ENCODE measurements around the gene VHLL. TPM values are rescaled to one million over a fixed set of nuclear protein-coding genes. Genes with fewer than 3 reads are reported as not detected.
A peak's percentile ranks its signal among the peaks of the same experiment; 100 is the strongest.

The VHLL gene
- total and polyA plus RNA-seq, 2 of the 13 experiments (the other 11 are each of a cell fraction or from before 2014, with no cell fraction given) = 0.24 TPM; not detected in 1

GRCh38 chr1:156338180-156338976 is 39.3 kb upstream of the VHLL start, which contains the start of the genes CCT3 and TSACC (continued):
- TF ChIP-seq ZNF275 (CRISPR knock-in tag; IDR thresholded peaks at IDR 0.05; ENCODE audit: borderline replicate concordance) = peak; percentile 79; the same call in 1 of the 2 replicates
- no peak for TF ChIP-seq ZBTB14 (CRISPR knock-in tag; IDR thresholded peaks at IDR 0.05)
- TF ChIP-seq NFIC (IDR thresholded peaks at IDR 0.05; ENCODE audit: low read length) = no peak; the same call in 1 of the 2 replicates
- no peak; the same call in 1 of the 2 replicates for TF ChIP-seq NR0B2 (CRISPR knock-in tag; IDR thresholded peaks at IDR 0.05)
- no peak for TF ChIP-seq ZNF503 (CRISPR knock-in tag; IDR thresholded peaks at IDR 0.05)
- TF ChIP-seq ZNF30 (CRISPR knock-in tag; IDR thresholded peaks at IDR 0.05) = no peak
- no peak for TF ChIP-seq MYPOP (CRISPR knock-in tag; IDR thresholded peaks at IDR 0.05)
- TF ChIP-seq E2F1 (CRISPR knock-in tag; IDR thresholded peaks at IDR 0.05) = no peak
- peak; percentile 49; the same call in 1 of the 2 replicates for TF ChIP-seq ZNF670 (CRISPR knock-in tag; IDR thresholded peaks at IDR 0.05; ENCODE audit: borderline replicate concordance)
- no peak for TF ChIP-seq HDAC6 (IDR thresholded peaks at IDR 0.05; ENCODE audit: low read depth, low read length)
- 0 out of 2 replicates have a peak, but pooled peaks have one; percentile 69 for TF ChIP-seq ZNF138 (CRISPR knock-in tag; IDR thresholded peaks at IDR 0.05; ENCODE audit: low read depth)
- TF ChIP-seq RXRA (CRISPR knock-in tag; IDR thresholded peaks at IDR 0.05) = peak; percentile 41; the same call in 1 of the 2 replicates
- no peak for TF ChIP-seq ZFP36L1 (CRISPR knock-in tag; IDR thresholded peaks at IDR 0.05)
- 0 out of 2 replicates have a peak, but pooled peaks have one; percentile 19 for TF ChIP-seq KDM3A (CRISPR knock-in tag; IDR thresholded peaks at IDR 0.05; ENCODE audit: low read depth)
- no peak for TF ChIP-seq ZNF878 (CRISPR knock-in tag; IDR thresholded peaks at IDR 0.05)
- TF ChIP-seq ZNF567 (CRISPR knock-in tag; IDR thresholded peaks at IDR 0.05; ENCODE audit: borderline replicate concordance) = no peak
- no peak for TF ChIP-seq TSC22D2 (CRISPR knock-in tag; IDR thresholded peaks at IDR 0.05; ENCODE audit: borderline replicate concordance)
- no peak for TF ChIP-seq ZNF281 (CRISPR knock-in tag; IDR thresholded peaks at IDR 0.05; ENCODE audit: borderline replicate concordance)
